Measurements from ENCODE around the gene FAM120C.

DNA sequence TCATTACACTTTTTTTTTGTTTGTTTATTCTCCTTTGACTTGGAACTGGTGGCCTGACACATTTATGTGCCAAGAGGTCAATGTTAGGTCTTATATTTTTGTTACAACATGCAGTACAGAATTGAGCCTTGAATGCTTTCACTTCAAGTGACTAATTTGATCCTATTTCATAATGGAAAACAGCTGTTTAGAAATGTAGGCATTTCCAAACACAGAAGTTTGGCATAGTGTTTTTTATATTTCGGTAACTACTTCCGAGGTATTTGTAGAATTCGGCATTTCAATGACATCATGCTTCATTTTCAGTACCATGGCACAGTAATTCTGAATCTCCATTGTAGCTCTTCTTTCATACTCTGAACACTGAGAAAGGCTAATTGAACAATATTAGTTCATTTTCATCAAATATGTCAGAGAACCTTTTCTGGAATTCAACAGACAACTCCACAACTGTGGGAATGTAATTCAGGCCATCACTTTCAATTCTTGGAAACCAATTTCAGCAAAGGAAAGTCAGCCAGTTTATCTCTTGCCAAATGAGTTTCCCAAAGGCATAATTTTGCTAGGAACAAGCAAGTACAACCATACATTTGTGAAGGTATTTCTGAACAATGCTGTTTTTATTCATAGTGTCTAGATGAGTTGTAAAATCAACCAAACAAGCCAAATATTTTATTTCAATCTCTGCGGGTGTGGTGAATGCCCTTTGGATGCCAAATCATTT is 11.4 kb downstream of the FAM120C start:
- TF ChIP-seq, protein P1, sequence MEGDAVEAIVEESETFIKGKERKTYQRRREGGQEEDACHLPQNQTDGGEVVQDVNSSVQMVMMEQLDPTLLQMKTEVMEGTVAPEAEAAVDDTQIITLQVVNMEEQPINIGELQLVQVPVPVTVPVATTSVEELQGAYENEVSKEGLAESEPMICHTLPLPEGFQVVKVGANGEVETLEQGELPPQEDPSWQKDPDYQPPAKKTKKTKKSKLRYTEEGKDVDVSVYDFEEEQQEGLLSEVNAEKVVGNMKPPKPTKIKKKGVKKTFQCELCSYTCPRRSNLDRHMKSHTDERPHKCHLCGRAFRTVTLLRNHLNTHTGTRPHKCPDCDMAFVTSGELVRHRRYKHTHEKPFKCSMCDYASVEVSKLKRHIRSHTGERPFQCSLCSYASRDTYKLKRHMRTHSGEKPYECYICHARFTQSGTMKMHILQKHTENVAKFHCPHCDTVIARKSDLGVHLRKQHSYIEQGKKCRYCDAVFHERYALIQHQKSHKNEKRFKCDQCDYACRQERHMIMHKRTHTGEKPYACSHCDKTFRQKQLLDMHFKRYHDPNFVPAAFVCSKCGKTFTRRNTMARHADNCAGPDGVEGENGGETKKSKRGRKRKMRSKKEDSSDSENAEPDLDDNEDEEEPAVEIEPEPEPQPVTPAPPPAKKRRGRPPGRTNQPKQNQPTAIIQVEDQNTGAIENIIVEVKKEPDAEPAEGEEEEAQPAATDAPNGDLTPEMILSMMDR (IDR thresholded peaks at IDR 0.05; ENCODE audit: insufficient read depth, low read depth, low read length): no peak
- no peak for TF ChIP-seq EZH2 (IDR thresholded peaks at IDR 0.05; ENCODE audit: insufficient read depth, low read length)

Measured in astrocyte (in vitro differentiated cells and primary cell).